Measurements from ENCODE around the gene NOL7.

NOL7 gene

GRCh38 chr6:13614926-13615791 is at the start of gene NOL7:
Gene NOL7, plus strand, starts transcription at chr6:13615335. Its CDS starts 24 bp downstream, at chr6:13615359.
- DNase-seq (ENCODE audit: low read depth in 2 of 2), result peak; percentile 95 to 96

GRCh38 chr6:13565921-13566320 is 49.2 kb upstream of the NOL7 start:
- no peak for DNase-seq (ENCODE audit: low read depth in 2 of 2)

- DNase-seq (ENCODE audit: low read depth in 2 of 2), result no peak
Measured at GRCh38 chr6:13566500-13566899, 48.6 kb upstream of the NOL7 start.

GRCh38 chr6:13568970-13569369 is 46.2 kb upstream of the NOL7 start:
- DNase-seq (ENCODE audit: low read depth in 2 of 2), result no peak

GRCh38 chr6:13572240-13572639 is 42.9 kb upstream of the NOL7 start:
- DNase-seq (ENCODE audit: low read depth in 2 of 2), result no peak

- no peak for DNase-seq (ENCODE audit: low read depth in 2 of 2)
Measured at GRCh38 chr6:13572951-13573654, 42.0 kb upstream of the NOL7 start.

GRCh38 chr6:13573669-13574110 is 41.4 kb upstream of the NOL7 start:
- DNase-seq (ENCODE audit: low read depth in 2 of 2), result no peak

GRCh38 chr6:13574149-13574570 is 41.0 kb upstream of the NOL7 start:
- DNase-seq (ENCODE audit: low read depth in 2 of 2), result peak; percentile 81

- DNase-seq (ENCODE audit: low read depth in 2 of 2), result peak; percentile 51 to 54
Measured at GRCh38 chr6:13574571-13575376, 40.4 kb upstream of the NOL7 start, which contains the start of gene SIRT5. Gene SIRT5, plus strand, starts transcription at chr6:13574601. Its CDS starts 9,510 bp downstream, at chr6:13584111.

GRCh38 chr6:13575377-13575775 is 39.8 kb upstream of the NOL7 start:
- DNase-seq (ENCODE audit: low read depth in 2 of 2), result peak in 1 of 2 experiments; percentile 22

GRCh38 chr6:13576017-13576416 is 39.1 kb upstream of the NOL7 start:
- no peak for DNase-seq (ENCODE audit: low read depth in 2 of 2)

GRCh38 chr6:13577926-13578325 is 37.2 kb upstream of the NOL7 start:
- no peak for DNase-seq (ENCODE audit: low read depth in 2 of 2)

GRCh38 chr6:13579911-13580310 is 35.2 kb upstream of the NOL7 start:
- no peak for DNase-seq (ENCODE audit: low read depth in 2 of 2)

GRCh38 chr6:13581700-13582229 is 33.4 kb upstream of the NOL7 start:
- DNase-seq (ENCODE audit: low read depth in 2 of 2), result no peak

- peak in 1 of 2 experiments; percentile 5 for DNase-seq (ENCODE audit: low read depth in 2 of 2)
Measured at GRCh38 chr6:13586603-13587542, 28.3 kb upstream of the NOL7 start.

GRCh38 chr6:13589801-13590200 is 25.3 kb upstream of the NOL7 start:
- DNase-seq (ENCODE audit: low read depth in 2 of 2), result no peak

GRCh38 chr6:13590574-13591153 is 24.5 kb upstream of the NOL7 start:
- no peak for DNase-seq (ENCODE audit: low read depth in 2 of 2)

- DNase-seq (ENCODE audit: low read depth in 2 of 2), result no peak
Measured at GRCh38 chr6:13591205-13591921, 23.8 kb upstream of the NOL7 start.

- no peak for DNase-seq (ENCODE audit: low read depth in 2 of 2)
Measured at GRCh38 chr6:13593103-13593502, 22.0 kb upstream of the NOL7 start.
